K562 (cell line): ENCODE measurements around the gene FAM186B.

ENCODE experiments used
- BRF1 ChIP-seq: IDR thresholded peaks from 3 replicates; pipeline ENCODE4 v1.6.1; 2011; ENCODE audit warnings: borderline replicate concordance, mild to moderate bottlenecking; ENCODE audit not compliant: insufficient read length; ENCODE audit errors: extremely low read depth
- EP300 ChIP-seq: IDR thresholded peaks from 2 replicates; pipeline ENCODE4 v1.6.1; 2012; ENCODE audit warnings: low read length, improper control_type of control experiment
- EZH2 ChIP-seq: IDR thresholded peaks from 2 replicates; pipeline ENCODE4 v1.6.1; 2012; ENCODE audit warnings: low read depth, mild to moderate bottlenecking, inconsistent platforms, low read length, borderline replicate concordance
- JUND ChIP-seq, 2 experiments: IDR thresholded peaks; 2 replicates in 1 of 2; 3 replicates in 1 of 2; pipeline ENCODE4 v1.6.1; 2011; ENCODE audit warnings: borderline replicate concordance in 2 of 2, low read depth in 2 of 2, low read length in 2 of 2, improper control_type of control experiment in 1 of 2, missing biosample characterization in 1 of 2, missing genetic modification characterization in 1 of 2, missing genetic modification reagents in 1 of 2
- MXI1 ChIP-seq: IDR thresholded peaks from 2 replicates; pipeline ENCODE4 v1.6.1; 2011; ENCODE audit warnings: low read depth, mild to moderate bottlenecking, improper control_type of control experiment, low read length
- POLR2A ChIP-seq: fragments of 450-650 bp; conservative IDR thresholded peaks from 2 replicates; pipeline ENCODE4 v1.6.1; 2016
- POLR2AphosphoS5 ChIP-seq: IDR thresholded peaks from 2 replicates; pipeline ENCODE4 v1.6.1; 2011; ENCODE audit warnings: mild to moderate bottlenecking, low read depth, low read length, moderate library complexity; ENCODE audit not compliant: control insufficient read depth, insufficient read depth
- RBM14 ChIP-seq: fragments of 200-400 bp; formaldehyde crosslinking; IDR thresholded peaks from 2 replicates; pipeline ENCODE4 v1.6.1; 2018; ENCODE audit warnings: low read depth, mild to moderate bottlenecking, low read length, moderate library complexity, borderline replicate concordance; ENCODE audit not compliant: insufficient read depth
- ZNF583 ChIP-seq: fragments of 250-450 bp; sonication (Bioruptor Pico); IDR thresholded peaks from 2 replicates; pipeline ENCODE4 v1.4.0; 2020
- TF ChIP-seq, protein P1 (sequence below), 3 experiments: IDR thresholded peaks in 2 of 3; conservative IDR thresholded peaks in 1 of 3; 2 replicates each; pipeline ENCODE4 v1.5.1; 2011 to 2012; ENCODE audit warnings: low read length in 3 of 3, mild to moderate bottlenecking in 3 of 3, control low read depth in 2 of 3, improper control_type of control experiment in 1 of 3, inconsistent platforms in 1 of 3, low read depth in 1 of 3, mixed read lengths in 1 of 3, moderate library complexity in 1 of 3; ENCODE audit not compliant: insufficient read depth in 2 of 3

DNA sequence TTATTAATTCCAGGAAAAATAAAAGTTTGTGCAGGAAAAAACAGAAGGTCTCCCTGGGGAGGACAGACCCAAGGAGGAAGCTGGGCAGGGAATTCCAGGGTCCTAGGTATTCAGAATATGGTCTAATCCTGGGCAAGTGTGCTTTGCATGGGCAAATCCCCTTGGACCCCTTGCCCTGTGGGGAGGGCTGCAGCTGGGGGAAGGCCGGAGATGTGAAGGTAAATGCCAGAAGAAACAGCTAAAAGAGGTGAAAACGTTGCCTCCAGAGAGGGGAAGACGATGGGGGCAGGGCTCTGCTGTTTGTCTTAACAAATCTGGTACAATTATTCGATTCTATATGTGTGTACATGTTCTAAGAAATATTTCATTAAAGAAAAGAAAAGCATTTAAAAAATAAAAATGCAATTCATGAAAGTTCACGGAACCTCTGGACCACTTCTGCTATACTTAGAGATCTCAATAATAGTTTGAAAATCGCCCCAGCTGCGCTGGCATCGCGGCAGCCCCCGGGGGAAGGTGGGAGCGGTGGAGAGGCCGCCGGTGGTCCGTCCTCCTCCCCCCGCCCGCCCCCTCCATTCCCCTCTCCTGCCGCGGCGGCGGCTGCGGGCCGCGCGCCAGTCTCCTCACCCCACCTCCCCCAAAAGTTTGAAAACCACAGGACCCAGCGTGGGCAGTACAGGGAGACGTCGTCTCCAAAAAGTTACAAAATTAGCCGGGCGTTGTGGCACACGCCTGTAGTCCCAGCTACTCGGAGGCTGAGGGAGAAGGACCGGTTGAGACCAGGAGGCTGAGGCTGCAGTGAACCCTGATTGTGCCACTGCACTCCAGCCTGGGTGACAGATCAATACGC, 16.4 kb upstream of the FAM186B start:
- TF ChIP-seq MXI1 (no peak), RBM14 (no peak), JUND (IDR thresholded peaks at IDR 0.05; ENCODE audit: borderline replicate concordance, low read depth, low read length) (no peak), JUND (tag; IDR thresholded peaks at IDR 0.05; ENCODE audit: borderline replicate concordance, low read depth, low read length) (no peak), BRF1 (no peak), POLR2AphosphoS5 (no peak), POLR2A (no peak), EZH2 (no peak), ZNF583 (CRISPR knock-in tag) (no peak), EP300 (no peak)
- TF ChIP-seq, protein P1, sequence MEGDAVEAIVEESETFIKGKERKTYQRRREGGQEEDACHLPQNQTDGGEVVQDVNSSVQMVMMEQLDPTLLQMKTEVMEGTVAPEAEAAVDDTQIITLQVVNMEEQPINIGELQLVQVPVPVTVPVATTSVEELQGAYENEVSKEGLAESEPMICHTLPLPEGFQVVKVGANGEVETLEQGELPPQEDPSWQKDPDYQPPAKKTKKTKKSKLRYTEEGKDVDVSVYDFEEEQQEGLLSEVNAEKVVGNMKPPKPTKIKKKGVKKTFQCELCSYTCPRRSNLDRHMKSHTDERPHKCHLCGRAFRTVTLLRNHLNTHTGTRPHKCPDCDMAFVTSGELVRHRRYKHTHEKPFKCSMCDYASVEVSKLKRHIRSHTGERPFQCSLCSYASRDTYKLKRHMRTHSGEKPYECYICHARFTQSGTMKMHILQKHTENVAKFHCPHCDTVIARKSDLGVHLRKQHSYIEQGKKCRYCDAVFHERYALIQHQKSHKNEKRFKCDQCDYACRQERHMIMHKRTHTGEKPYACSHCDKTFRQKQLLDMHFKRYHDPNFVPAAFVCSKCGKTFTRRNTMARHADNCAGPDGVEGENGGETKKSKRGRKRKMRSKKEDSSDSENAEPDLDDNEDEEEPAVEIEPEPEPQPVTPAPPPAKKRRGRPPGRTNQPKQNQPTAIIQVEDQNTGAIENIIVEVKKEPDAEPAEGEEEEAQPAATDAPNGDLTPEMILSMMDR (IDR thresholded peaks at IDR 0.05 in 2 of 3, conservative IDR thresholded peaks at IDR 0.05 in 1 of 3; ENCODE audit: insufficient read depth in 2 of 3, low read depth in 1 of 3, low read length in 3 of 3): no peak
